AG09309 (cell line): ENCODE results near the gene MCM9.

Experiments
- DNase-seq: peaks from one replicate; pipeline ENCODE4 v3.0.0-alpha.2; 2010; ENCODE audit warnings: low read depth
- H3K4me3 ChIP-seq: 2 replicates; pipeline ENCODE4 v1.5.1; 2011; ENCODE audit warnings: mild to moderate bottlenecking, low read depth, low read length, moderate library complexity; ENCODE audit not compliant: control insufficient read depth
- TF ChIP-seq, protein P1 (sequence below): IDR thresholded peaks from 2 replicates; pipeline ENCODE4 v1.5.1; 2011; ENCODE audit warnings: mild to moderate bottlenecking, low read depth, low read length, inconsistent platforms; ENCODE audit not compliant: insufficient read depth, control insufficient read depth; ENCODE audit errors: missing control alignments

The MCM9 gene

DNA sequence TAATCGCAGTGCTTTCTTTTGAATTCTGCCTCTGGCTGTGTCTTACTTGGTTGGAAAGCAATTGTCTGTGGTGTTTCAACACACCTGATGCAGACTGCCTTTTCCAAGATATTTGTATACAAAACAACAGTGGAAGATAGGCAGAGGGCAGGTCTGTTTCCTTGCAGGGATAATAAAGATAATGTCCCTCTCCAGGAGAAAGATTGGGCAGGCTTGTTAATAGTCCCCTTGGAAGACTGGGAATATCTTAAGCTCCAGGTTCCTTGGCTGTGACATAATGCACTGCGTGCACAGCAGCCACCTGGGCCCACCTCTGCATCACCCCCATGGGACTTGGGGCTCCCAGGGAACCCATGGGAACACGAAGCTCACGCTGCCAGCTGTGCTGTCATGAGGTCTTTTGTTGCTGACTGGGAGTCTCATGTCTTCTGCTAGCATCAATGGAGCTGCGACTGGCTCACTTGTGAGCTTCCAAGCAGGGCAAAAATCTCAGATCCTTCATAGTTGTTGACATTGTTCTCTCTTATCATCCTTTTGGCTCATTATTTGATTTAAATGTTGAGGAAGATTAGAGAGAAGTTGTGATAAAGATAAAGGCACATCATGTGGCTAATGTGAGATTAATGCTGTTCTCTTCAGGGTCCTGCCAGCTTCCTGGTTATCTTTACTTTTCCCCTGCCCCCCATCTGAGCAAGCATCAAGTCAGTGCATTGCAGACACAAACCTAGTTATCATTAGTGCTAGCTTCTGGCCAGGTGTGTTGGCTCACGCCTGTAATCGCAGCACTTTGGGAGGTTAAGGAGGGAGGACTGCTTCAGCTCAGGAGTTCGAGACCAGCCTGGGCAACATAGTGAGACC lies 148.1 kb downstream of the MCM9 start:
- H3K4me3 ChIP-seq = no peak overlapping the region
- TF ChIP-seq, protein P1, sequence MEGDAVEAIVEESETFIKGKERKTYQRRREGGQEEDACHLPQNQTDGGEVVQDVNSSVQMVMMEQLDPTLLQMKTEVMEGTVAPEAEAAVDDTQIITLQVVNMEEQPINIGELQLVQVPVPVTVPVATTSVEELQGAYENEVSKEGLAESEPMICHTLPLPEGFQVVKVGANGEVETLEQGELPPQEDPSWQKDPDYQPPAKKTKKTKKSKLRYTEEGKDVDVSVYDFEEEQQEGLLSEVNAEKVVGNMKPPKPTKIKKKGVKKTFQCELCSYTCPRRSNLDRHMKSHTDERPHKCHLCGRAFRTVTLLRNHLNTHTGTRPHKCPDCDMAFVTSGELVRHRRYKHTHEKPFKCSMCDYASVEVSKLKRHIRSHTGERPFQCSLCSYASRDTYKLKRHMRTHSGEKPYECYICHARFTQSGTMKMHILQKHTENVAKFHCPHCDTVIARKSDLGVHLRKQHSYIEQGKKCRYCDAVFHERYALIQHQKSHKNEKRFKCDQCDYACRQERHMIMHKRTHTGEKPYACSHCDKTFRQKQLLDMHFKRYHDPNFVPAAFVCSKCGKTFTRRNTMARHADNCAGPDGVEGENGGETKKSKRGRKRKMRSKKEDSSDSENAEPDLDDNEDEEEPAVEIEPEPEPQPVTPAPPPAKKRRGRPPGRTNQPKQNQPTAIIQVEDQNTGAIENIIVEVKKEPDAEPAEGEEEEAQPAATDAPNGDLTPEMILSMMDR = no peak
- no peak for DNase-seq

- TF ChIP-seq, protein P1 = no peak
- no peak overlapping the region for H3K4me3 ChIP-seq
- DNase-seq = no peak
Observed at GRCh38 chr6:118785601-118786000, 149.4 kb downstream of the MCM9 start.

DNA sequence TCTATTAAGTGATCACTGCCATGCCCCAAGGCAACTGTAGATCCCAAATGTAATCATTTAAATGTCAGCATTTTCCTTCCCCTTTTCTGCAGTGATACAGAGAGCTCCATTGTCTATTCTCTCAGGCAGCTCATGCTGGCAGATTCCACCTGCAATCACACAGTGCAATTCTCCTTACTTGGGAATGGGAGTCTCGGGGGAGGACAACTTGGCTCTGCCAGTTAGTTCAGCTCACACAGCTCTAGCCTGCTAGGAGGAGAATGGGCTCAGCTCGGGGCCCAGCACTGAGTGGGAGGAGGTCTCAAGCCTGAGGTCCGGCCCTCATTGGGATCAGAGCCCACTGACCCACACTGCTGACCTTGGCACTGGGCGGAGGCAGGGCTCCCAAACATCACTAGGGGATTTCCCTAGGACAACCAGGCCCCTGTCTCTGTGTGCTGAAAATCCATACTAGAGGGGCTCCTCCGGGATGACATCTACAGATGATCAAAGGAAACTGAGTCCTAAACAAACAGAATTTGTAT lies 150.3 kb downstream of the MCM9 start:
- TF ChIP-seq, protein P1 = no peak
- no peak overlapping the region for H3K4me3 ChIP-seq
- DNase-seq = no peak

- no peak overlapping the region for H3K4me3 ChIP-seq
- DNase-seq = no peak
- TF ChIP-seq, protein P1 = no peak
Observed at GRCh38 chr6:118783931-118784550, 150.9 kb downstream of the MCM9 start.

GRCh38 chr6:118782651-118783050 lies 152.3 kb downstream of the MCM9 start:
- DNase-seq = no peak
- no peak overlapping the region for H3K4me3 ChIP-seq
- TF ChIP-seq, protein P1 = no peak

DNA sequence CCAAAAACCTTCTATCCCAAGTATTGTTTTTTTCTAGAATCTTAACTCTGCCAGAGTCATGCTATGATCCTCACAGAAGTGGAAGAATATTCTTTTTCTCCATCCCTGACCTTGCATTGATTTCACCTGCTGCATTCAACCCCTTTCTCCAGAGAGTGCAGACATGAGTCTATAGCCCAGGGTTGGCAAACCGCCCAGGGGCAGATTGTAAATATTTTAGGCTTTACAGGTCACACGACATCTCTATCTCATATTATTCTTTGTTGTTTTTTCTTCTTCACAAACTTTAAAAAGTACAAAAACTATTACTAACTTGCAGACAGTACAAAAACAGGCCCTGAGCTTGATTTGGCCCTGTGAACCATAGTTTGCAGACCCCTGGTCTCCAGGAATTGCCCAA lies 153.1 kb downstream of the MCM9 start:
- no peak for DNase-seq
- no peak overlapping the region for H3K4me3 ChIP-seq
- TF ChIP-seq, protein P1 = no peak
